ENCODE data around the gene SELENOW.

- TF ChIP-seq, protein P1, sequence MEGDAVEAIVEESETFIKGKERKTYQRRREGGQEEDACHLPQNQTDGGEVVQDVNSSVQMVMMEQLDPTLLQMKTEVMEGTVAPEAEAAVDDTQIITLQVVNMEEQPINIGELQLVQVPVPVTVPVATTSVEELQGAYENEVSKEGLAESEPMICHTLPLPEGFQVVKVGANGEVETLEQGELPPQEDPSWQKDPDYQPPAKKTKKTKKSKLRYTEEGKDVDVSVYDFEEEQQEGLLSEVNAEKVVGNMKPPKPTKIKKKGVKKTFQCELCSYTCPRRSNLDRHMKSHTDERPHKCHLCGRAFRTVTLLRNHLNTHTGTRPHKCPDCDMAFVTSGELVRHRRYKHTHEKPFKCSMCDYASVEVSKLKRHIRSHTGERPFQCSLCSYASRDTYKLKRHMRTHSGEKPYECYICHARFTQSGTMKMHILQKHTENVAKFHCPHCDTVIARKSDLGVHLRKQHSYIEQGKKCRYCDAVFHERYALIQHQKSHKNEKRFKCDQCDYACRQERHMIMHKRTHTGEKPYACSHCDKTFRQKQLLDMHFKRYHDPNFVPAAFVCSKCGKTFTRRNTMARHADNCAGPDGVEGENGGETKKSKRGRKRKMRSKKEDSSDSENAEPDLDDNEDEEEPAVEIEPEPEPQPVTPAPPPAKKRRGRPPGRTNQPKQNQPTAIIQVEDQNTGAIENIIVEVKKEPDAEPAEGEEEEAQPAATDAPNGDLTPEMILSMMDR (IDR thresholded peaks at IDR 0.05): no peak
- TF ChIP-seq POLR2A (IDR thresholded peaks at IDR 0.05): no peak
Measured at GRCh38 chr19:47790398-47790814, 11.9 kb downstream of the SELENOW start.

Measured in lower leg skin (tissue), 3 donors.